Mucosa of stomach (tissue), 1 donor: Measurements from ENCODE around the gene FAP.

Experiments used
- H3K27me3 ChIP-seq: one replicate; pipeline ENCODE4 v1.7.0; 2013; ENCODE audit warnings: mild to moderate bottlenecking, low read length; ENCODE audit not compliant: control insufficient read depth, insufficient read depth
- H3K36me3 ChIP-seq: one replicate; pipeline ENCODE4 v1.7.0; 2013; ENCODE audit warnings: low read length; ENCODE audit not compliant: control insufficient read depth, insufficient read depth
- H3K4me1 ChIP-seq: one replicate; pipeline ENCODE4 v1.7.0; 2013; ENCODE audit warnings: mild to moderate bottlenecking, low read length; ENCODE audit not compliant: control insufficient read depth, insufficient read depth
- H3K4me3 ChIP-seq: one replicate; pipeline ENCODE4 v1.7.0; 2013; ENCODE audit warnings: low read length
- H3K9ac ChIP-seq: one replicate; pipeline ENCODE4 v1.7.0; 2013; ENCODE audit warnings: mild to moderate bottlenecking, low read length, moderate library complexity
- H3K9me3 ChIP-seq: one replicate; pipeline ENCODE4 v1.7.0; 2013; ENCODE audit warnings: mild to moderate bottlenecking, low read length, moderate library complexity; ENCODE audit not compliant: control insufficient read depth
- donor health status: Pancreatic carcinoma.

The FAP gene

DNA sequence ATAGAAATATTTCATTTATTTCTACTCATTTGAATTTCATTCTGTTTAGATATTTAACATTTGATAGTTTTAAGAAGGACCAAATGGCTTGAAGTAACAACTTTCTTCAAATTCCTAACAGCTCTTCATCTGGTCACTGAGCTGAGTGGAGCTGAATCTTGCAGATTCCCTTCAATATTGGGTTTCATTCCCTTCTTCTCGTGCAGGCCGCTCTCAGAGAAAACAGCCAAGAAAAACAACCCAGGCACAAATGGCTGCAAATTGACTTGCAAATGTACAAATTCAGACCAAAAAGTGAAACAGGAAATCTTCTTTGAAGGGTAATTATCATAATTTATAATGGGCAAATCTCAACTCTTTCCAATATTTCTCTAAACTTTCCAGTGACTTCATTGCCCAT, 60.9 kb downstream of the FAP start:
- no peaks in the 10 kb centered on the region for H3K27me3 ChIP-seq
- no peaks in the 10 kb centered on the region for H3K36me3 ChIP-seq
- H3K4me1 ChIP-seq, result no peaks in the 10 kb centered on the region
- no peaks in the 10 kb centered on the region for H3K9me3 ChIP-seq
- no peak overlapping the region for H3K4me3 ChIP-seq
- H3K9ac ChIP-seq, result no peak overlapping the region

DNA sequence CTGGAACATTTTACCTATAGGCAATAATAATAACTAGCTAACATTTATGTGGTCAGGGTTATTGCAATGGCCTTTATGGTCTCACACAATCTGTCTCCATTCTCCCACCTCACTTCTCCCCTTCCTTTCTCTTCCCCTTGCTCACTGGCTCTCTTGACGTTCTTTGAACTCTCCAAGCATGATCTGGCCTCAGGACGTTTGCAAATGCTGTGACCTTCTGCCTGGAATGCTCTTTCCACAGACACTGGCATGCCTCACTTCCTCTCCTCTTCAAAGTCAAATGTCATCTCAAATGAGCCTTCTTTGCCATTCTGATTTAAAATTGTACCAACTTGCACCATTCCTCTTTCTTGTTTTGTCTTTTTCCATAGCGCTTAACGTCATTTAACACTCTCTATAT, 65.9 kb downstream of the FAP start:
- Histone ChIP-seq H3K36me3 (no peaks in the 10 kb centered on the region), H3K9ac (no peak overlapping the region), H3K27me3 (no peaks in the 10 kb centered on the region), H3K4me3 (no peak overlapping the region), H3K9me3 (no peaks in the 10 kb centered on the region), H3K4me1 (no peaks in the 10 kb centered on the region)

DNA sequence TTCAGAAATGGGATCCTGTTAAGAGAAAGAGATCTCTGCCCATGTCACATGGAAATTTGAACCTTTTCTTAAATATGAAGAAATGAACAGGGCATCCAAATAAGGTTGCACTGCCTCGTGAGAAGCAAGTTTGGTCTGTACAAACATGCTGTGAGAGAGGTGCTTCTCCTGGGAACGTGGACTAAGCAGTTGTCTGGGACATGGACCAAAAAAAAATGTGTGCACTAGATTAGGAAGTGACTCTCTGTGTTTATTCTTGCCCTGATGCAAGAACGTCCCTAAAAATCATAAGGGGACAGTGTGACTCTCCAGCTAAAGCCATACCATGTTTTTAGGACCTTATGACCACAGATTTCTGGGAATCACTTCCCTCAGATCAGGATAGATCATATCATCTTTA, 67.5 kb downstream of the FAP start:
- H3K27me3 ChIP-seq, result no peaks in the 10 kb centered on the region

DNA sequence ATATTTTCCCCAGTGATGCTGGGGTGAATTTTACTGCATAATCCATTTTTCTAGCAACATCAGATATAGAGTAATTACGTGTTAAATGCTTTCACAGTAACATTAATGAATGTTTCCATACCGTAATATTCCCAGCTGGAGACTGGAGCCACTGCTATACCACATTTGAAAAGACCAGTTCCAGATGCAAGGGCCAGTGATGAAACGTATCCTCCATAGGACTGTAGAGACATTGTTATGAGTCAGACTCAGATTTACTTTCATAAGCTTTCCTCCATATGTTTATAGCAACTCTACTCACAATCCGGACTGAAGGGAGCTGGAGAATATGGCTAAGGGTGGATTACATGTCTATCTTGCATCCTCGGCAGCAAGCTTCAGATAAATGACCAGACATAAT, 68.5 kb downstream of the FAP start:
- no peaks in the 10 kb centered on the region for H3K4me1 ChIP-seq
- no peaks in the 10 kb centered on the region for H3K36me3 ChIP-seq
- no peak overlapping the region for H3K4me3 ChIP-seq
- H3K9ac ChIP-seq, result no peak overlapping the region
- H3K27me3 ChIP-seq, result no peaks in the 10 kb centered on the region
- H3K9me3 ChIP-seq, result no peaks in the 10 kb centered on the region

More for the DNA sequence above, 67.5 kb downstream of the FAP start:
- H3K4me1 ChIP-seq, result no peaks in the 10 kb centered on the region
- no peaks in the 10 kb centered on the region for H3K9me3 ChIP-seq
- no peak overlapping the region for H3K9ac ChIP-seq
- no peak overlapping the region for H3K4me3 ChIP-seq
- H3K36me3 ChIP-seq, result no peaks in the 10 kb centered on the region

DNA sequence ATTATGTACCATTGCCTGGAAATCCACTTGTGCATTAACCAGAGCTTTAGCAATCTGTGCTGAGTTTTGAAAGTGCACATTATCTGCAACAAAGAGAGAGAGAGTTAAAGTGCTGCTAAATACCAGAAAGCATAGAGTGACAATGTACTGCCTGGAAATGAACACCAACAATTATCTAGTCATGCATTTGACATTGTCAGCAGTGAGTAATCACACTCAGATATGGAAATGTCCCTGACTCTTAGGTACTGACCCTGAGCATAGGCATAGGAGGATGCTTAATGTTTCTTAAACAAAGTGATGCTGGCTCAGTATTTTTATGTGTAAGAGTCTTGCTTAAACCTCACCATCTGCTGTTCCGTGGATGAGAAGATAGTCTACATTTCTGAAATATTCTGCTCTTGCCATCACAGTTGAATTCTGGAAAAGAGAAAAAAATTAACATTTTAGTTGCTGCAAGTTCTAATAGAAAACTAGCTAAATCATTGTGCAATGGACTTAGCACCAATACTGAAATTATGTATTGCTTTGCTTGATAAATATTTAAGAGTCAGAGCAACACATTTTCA, 70.4 kb downstream of the FAP start:
- no peaks in the 10 kb centered on the region for H3K27me3 ChIP-seq
- H3K9me3 ChIP-seq, result no peaks in the 10 kb centered on the region
- H3K9ac ChIP-seq, result no peak overlapping the region

DNA sequence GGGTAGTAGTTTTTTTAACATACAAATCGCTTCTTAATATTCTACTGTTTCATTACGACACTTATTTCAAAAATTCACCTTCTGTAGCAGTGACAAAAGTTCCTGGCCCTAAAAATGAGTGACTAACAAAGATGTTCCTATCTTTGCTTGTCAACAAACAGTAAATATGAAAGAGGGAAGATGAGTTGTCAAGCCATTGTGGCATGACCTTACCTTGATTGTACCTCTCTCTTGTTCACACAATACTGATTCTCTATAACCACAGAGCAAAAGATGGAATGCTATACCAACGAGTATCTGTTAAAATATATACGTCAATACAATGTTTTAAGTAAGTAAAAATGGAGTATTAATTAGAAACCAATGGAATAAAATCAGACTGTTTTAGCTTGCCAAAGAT, 76.5 kb downstream of the FAP start:
- Histone ChIP-seq H3K27me3 (no peaks in the 10 kb centered on the region), H3K4me1 (no peaks in the 10 kb centered on the region), H3K9ac (no peak overlapping the region), H3K36me3 (no peaks in the 10 kb centered on the region), H3K4me3 (no peak overlapping the region), H3K9me3 (no peaks in the 10 kb centered on the region)

More for the DNA sequence above, 70.4 kb downstream of the FAP start:
- Histone ChIP-seq H3K4me3 (no peak overlapping the region), H3K4me1 (no peaks in the 10 kb centered on the region), H3K36me3 (no peaks in the 10 kb centered on the region)

DNA sequence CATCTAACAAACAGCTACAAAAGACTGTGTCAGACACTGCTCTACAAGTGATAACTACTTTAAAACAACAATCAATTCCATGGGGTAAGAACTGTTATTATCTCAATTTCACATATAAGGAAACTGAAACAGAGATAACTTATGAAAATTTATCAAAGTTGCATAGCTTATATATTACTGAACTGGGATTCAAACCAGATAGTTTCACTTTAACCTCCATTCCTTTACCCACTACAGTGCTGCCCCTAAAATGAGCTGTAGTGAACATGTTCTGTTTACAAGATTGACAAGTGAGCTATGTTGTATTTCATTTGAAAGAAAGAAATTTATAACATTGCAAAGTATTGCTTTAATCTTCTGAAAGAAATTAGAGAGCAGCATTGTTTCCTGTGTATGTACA, 77.1 kb downstream of the FAP start:
- H3K9ac ChIP-seq, result no peak overlapping the region
- H3K36me3 ChIP-seq, result no peaks in the 10 kb centered on the region
- no peak overlapping the region for H3K4me3 ChIP-seq
- no peaks in the 10 kb centered on the region for H3K9me3 ChIP-seq
- no peaks in the 10 kb centered on the region for H3K27me3 ChIP-seq
- no peaks in the 10 kb centered on the region for H3K4me1 ChIP-seq

DNA sequence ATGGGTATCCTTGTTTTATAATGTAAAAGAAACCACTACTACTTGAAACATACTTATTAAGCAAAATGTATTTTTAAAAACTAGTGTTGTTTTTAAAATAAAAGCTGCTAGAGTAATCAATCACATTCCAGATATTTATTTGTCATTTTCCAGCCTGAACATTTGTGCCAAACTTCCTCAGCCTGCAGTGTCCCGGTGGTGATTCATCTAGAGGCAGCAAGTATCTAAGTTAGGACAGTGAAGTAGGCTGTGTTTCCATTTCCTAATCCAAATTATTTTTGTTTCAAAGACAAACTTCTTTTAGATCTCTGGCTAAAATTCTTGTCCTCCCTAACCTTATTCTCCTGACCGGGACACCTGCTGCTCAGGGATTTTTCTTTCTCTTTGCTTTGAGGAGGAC, 78.4 kb downstream of the FAP start:
- H3K4me1 ChIP-seq, result no peaks in the 10 kb centered on the region
- H3K27me3 ChIP-seq, result no peaks in the 10 kb centered on the region
- H3K9ac ChIP-seq, result no peak overlapping the region
- H3K36me3 ChIP-seq, result no peaks in the 10 kb centered on the region
- no peaks in the 10 kb centered on the region for H3K9me3 ChIP-seq
- no peak overlapping the region for H3K4me3 ChIP-seq

DNA sequence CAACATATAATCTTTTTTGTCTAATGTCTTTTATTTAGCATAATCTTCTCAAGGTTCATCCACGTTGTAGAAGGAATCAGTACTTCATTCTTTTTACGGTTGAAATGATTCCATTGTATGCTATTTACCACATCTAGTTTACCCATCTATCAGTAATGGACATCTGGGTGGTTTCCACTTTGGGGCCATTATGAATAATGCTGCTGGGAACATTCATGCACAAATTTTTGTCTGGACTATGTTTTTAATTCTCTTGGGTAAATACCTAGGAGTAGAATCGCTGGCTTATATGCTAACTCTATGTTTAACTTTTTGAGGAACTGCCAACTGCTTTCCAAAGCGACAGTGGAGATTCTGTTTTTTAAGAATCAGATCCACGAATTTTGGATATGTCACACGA, 83.8 kb downstream of the FAP start:
- no peak overlapping the region for H3K4me3 ChIP-seq
- no peaks in the 10 kb centered on the region for H3K27me3 ChIP-seq
- H3K36me3 ChIP-seq, result no peaks in the 10 kb centered on the region
- no peaks in the 10 kb centered on the region for H3K4me1 ChIP-seq
- H3K9ac ChIP-seq, result no peak overlapping the region
- no peaks in the 10 kb centered on the region for H3K9me3 ChIP-seq

DNA sequence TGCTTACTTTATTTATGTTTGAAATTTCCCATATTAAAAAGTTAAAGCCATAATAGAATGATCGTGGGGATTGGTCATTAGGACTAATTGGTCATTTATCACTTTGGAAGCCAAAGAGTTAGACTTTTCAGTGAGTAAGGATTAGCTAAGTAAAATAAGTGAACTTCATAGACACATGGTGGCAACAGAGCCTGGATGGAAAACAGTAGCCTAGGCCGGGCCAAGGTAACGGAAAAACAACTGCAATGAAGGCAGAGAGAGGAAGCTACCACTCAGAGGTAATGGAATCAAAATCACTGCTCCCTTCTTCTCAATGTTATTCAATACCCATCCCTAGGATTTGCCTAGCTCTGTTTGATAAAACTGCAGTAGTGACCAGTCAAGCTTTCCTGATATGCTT, 87.1 kb downstream of the FAP start:
- Histone ChIP-seq H3K9me3 (no peaks in the 10 kb centered on the region), H3K4me3 (no peak overlapping the region), H3K4me1 (no peaks in the 10 kb centered on the region), H3K9ac (no peak overlapping the region), H3K36me3 (no peaks in the 10 kb centered on the region), H3K27me3 (no peaks in the 10 kb centered on the region)

DNA sequence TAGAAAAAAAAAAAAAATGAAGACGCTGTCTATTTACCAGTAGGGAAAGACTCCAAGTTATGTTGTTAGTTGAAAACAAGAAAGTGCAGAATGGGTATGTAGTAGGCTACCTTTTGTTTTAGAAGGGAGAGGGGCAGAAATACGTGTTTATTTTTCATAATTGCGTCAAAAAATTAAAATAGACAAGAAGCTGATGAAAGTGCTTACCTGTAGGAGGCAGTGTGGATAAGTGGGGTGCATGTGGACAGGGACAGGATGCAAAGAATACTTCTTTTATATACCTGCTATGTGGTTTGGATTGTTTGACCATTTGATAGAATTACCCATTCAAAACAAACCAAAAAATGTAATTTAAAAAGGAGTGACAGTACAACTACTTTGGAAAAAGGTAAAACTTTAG, 88.2 kb downstream of the FAP start:
- Histone ChIP-seq H3K36me3 (no peaks in the 10 kb centered on the region), H3K9ac (no peak overlapping the region), H3K27me3 (no peaks in the 10 kb centered on the region), H3K4me3 (no peak overlapping the region), H3K9me3 (no peaks in the 10 kb centered on the region), H3K4me1 (no peaks in the 10 kb centered on the region)

DNA sequence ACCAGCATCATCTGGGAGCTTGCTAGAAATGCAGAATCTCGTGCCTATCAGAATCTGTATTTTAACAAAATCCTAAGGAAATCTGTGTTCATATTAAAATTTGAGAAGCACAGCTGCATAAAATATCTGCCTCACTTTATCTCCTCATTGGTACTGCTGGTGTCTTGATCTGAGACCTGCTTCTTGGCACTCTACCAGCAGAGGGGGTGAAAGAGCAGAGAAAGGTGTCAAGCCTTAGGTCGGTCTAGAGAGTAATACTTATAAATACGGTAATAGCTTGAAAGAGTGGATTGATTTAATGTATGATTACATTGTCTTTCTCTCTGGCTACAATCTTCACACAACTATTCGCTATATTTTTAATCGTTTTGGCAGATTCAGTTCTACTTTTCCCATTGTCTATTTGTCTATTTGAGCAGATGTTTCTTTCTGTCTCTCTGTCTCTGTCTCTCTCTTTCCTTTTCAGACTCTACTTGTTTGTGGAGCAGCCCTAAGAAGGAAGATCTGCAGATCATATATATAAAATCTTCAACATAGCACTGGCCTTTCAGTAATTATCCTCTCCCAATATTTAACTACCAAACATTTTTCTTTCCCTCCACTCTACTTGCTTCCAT, 89.5 kb downstream of the FAP start:
- no peaks in the 10 kb centered on the region for H3K9me3 ChIP-seq
- no peaks in the 10 kb centered on the region for H3K27me3 ChIP-seq
- no peak overlapping the region for H3K4me3 ChIP-seq
- no peaks in the 10 kb centered on the region for H3K4me1 ChIP-seq
- H3K9ac ChIP-seq, result no peak overlapping the region
- no peaks in the 10 kb centered on the region for H3K36me3 ChIP-seq

DNA sequence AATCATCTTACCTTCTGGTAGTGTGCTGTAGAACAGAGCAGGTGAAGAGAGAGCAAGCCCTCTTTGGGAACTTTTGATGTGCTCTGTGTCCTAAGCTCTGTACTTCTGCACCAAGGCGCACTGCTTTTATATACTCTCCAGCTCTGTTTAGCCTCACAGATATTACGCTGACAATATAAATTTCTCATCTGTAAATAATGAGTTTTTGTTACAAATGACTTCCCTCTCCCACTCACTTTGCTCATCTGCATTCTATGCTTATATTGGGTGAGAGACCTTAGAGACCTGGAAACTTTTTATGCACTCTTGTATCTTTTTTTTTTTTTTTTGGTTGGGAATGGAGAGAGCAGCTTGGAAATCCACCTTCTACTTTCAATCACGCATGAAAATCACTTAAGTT, 91.1 kb downstream of the FAP start, which contains the start of gene GCG:
Gene GCG, minus strand, starts transcription at position 101 of the 400 bp plus-strand sequence. CDS start 3,069 bp downstream, outside the sequence.
- no peaks in the 10 kb centered on the region for H3K9me3 ChIP-seq
- no peaks in the 10 kb centered on the region for H3K36me3 ChIP-seq
- H3K9ac ChIP-seq, result no peak within 1 kb of the TSS
- no peaks in the 10 kb centered on the region for H3K27me3 ChIP-seq
- no peak within 1 kb of the TSS for H3K4me3 ChIP-seq
- no peaks in the 10 kb centered on the region for H3K4me1 ChIP-seq
